ENCODE data around the gene PRKD1. TPM values are rescaled to one million over a fixed set of nuclear protein-coding genes. Genes with fewer than 3 reads are reported as not detected.

The PRKD1 gene
- total and polyA plus RNA-seq, 2 donors (not counting 1 experiment from before 2014, with no cell fraction given) = 0.03 to 4.3 TPM

GRCh38 chr14:29865299-29865698, 62.3 kb downstream of the PRKD1 start:
- POLR2A ChIA-PET = no interaction called here

DNA sequence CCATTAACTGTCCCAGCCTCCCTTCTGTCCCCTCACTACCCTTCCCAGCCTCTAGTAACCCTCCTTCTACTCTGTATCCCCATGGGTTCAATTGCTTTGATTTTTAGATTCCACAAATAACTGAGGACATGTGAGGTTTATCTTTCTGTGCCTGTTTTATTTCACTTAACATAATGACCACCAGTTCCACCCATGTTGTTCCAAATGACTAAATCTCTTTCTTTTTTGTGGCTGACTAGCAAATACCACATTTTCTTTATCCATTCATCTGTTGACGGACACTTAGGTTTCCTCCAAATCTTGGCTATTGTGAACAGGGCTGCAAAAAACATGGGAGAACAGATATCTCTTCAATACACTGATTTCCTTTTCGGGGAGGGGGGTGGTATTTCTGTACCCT, 65.7 kb downstream of the PRKD1 start:
- Histone ChIP-seq H4K20me1 (ENCODE audit: control insufficient read depth, insufficient read depth, low read length, poor library complexity, severe bottlenecking) (no peaks in the 10 kb centered on the region), H3K27me3 (replicated peaks in 1 of 4; ENCODE audit: control extremely low read depth in 1 of 4, control insufficient read depth in 3 of 4, insufficient read depth in 4 of 4, low read length in 3 of 4) (no peaks in the 10 kb centered on the region), H3K9me3 (ENCODE audit: control extremely low read depth in 1 of 3, control insufficient read depth in 2 of 3, insufficient read depth in 1 of 3, low read length in 2 of 3) (no peaks in the 10 kb centered on the region), H3K4me3 (ENCODE audit: control extremely low read depth in 1 of 5, extremely low read depth in 1 of 5, insufficient read depth in 1 of 5, low read depth in 2 of 5, low read length in 4 of 5) (no peak overlapping the region), H2AFZ (ENCODE audit: insufficient read depth, low read depth, low read length, poor library complexity, severe bottlenecking) (no peak overlapping the region), H3K27ac (ENCODE audit: low read length in 2 of 2) (no peak overlapping the region), H3K36me3 (replicated peaks in 1 of 2; ENCODE audit: control extremely low read depth in 1 of 2, control insufficient read depth in 1 of 2, extremely low read depth in 1 of 2, insufficient read depth in 2 of 2, low read length in 1 of 2) (no peaks in the 10 kb centered on the region), H3K9ac (ENCODE audit: low read length) (no peak overlapping the region), H3K79me2 (ENCODE audit: control insufficient read depth, insufficient read depth, low read length) (no peaks in the 10 kb centered on the region), H3K4me1 (ENCODE audit: control insufficient read depth in 2 of 2, insufficient read depth in 2 of 2, low read length in 2 of 2) (peaks cover 5 to 14% of the 10 kb centered on the region in 2 donors), H3K4me2 (replicated peaks; ENCODE audit: low read depth, low read length, poor library complexity, severe bottlenecking) (no peak overlapping the region)
- no CpG with 5 or more reads among the region's 2 CpGs for WGBS (ENCODE audit: insufficient coverage)
- Mint-ChIP-seq H3K27me3 (no peaks in the 10 kb centered on the region), H3K9me3 (ENCODE audit: insufficient read depth) (no peaks in the 10 kb centered on the region), H3K4me3 (no peak overlapping the region), H3K4me1 (peaks cover 23% of the 10 kb centered on the region), H3K27ac (no peak overlapping the region)
- ChIA-PET CTCF (no interaction called here), POLR2A (no interaction called here)
- ATAC-seq (ENCODE audit: low read depth) (no peak), DNase-seq (no peak)
- TF ChIP-seq CTCF (IDR thresholded peaks at IDR 0.05) (no peak), EZH2 (IDR thresholded peaks at IDR 0.05; ENCODE audit: borderline replicate concordance, insufficient read depth, low read depth, low read length, poor library complexity, severe bottlenecking) (no peak)
- intact Hi-C loops (cut with micrococcal nuclease) = no loop called here

More at GRCh38 chr14:29865299-29865698, 62.3 kb downstream of the PRKD1 start:
- Histone ChIP-seq H3K27ac (ENCODE audit: low read length in 2 of 2) (no peak overlapping the region), H4K20me1 (ENCODE audit: control insufficient read depth, insufficient read depth, low read length, poor library complexity, severe bottlenecking) (no peaks in the 10 kb centered on the region), H3K36me3 (replicated peaks in 1 of 2; ENCODE audit: control extremely low read depth in 1 of 2, control insufficient read depth in 1 of 2, extremely low read depth in 1 of 2, insufficient read depth in 2 of 2, low read length in 1 of 2) (no peaks in the 10 kb centered on the region), H3K9ac (ENCODE audit: low read length) (no peak overlapping the region), H3K27me3 (replicated peaks in 1 of 4; ENCODE audit: control extremely low read depth in 1 of 4, control insufficient read depth in 3 of 4, insufficient read depth in 4 of 4, low read length in 3 of 4) (no peaks in the 10 kb centered on the region), H3K4me1 (ENCODE audit: control insufficient read depth in 2 of 2, insufficient read depth in 2 of 2, low read length in 2 of 2) (no peaks in the 10 kb centered on the region), H3K9me3 (ENCODE audit: control extremely low read depth in 1 of 3, control insufficient read depth in 2 of 3, insufficient read depth in 1 of 3, low read length in 2 of 3) (no peaks in the 10 kb centered on the region), H2AFZ (ENCODE audit: insufficient read depth, low read depth, low read length, poor library complexity, severe bottlenecking) (no peak overlapping the region), H3K4me2 (replicated peaks; ENCODE audit: low read depth, low read length, poor library complexity, severe bottlenecking) (no peak overlapping the region), H3K79me2 (ENCODE audit: control insufficient read depth, insufficient read depth, low read length) (no peaks in the 10 kb centered on the region), H3K4me3 (ENCODE audit: control extremely low read depth in 1 of 5, extremely low read depth in 1 of 5, insufficient read depth in 1 of 5, low read depth in 2 of 5, low read length in 4 of 5) (no peak overlapping the region)
- WGBS (ENCODE audit: insufficient coverage) = 88% methylated on average over 1 of the region's 2 CpGs
- TF ChIP-seq CTCF (IDR thresholded peaks at IDR 0.05) (no peak), EZH2 (IDR thresholded peaks at IDR 0.05; ENCODE audit: borderline replicate concordance, insufficient read depth, low read depth, low read length, poor library complexity, severe bottlenecking) (no peak)
- intact Hi-C loops (cut with micrococcal nuclease) = no loop called here
- CTCF ChIA-PET = no interaction called here
- Mint-ChIP-seq H3K27ac (no peak overlapping the region), H3K4me1 (peaks cover 4% of the 10 kb centered on the region), H3K4me3 (no peak overlapping the region), H3K9me3 (ENCODE audit: insufficient read depth) (no peaks in the 10 kb centered on the region), H3K27me3 (no peaks in the 10 kb centered on the region)
- DNase-seq (no peak), ATAC-seq (ENCODE audit: low read depth) (no peak)
